ENCODE measurements around the gene BSPRY.

Gene BSPRY

DNA sequence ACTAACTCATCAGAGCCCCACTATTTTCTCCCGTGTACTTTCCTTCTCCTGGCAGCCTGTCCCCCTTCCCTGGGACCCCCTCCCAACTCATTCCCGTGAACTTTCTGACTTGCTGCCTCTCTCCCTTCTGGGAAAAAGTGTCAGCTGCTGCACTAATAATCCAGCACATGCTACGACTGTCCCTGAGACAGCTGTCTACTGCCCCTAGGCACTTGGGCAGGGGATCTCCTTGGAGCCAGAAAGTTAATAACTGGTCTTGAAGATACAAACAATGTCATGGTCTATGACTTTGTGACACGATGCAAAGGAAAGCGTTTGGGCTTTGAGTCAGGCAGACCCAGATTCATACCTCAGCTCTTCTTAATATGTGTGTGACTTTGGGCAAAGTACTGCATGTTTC is 36.1 kb upstream of the BSPRY start:
- Histone ChIP-seq H3K9ac (ENCODE audit: low read length in 5 of 5) (no peak overlapping the region), H3K36me3 (ENCODE audit: control insufficient read depth in 5 of 5, insufficient read depth in 5 of 5, low read length in 5 of 5) (peaks cover 0 to under 1% (median 0%) of the 10 kb centered on the region in 5 donors), H3K4me1 (ENCODE audit: control insufficient read depth in 5 of 5, insufficient read depth in 5 of 5, low read length in 5 of 5) (peaks cover 0 to 19% (median 13%) of the 10 kb centered on the region in 5 donors), H3K27ac (ENCODE audit: low read depth, low read length) (no peak overlapping the region), H3K4me3 (ENCODE audit: low read depth in 1 of 5, low read length in 5 of 5) (no peak overlapping the region), H3K9me3 (ENCODE audit: control insufficient read depth in 5 of 5, low read length in 5 of 5) (no peaks in the 10 kb centered on the region), H3K27me3 (ENCODE audit: control insufficient read depth in 5 of 5, insufficient read depth in 4 of 5, low read length in 5 of 5) (no peaks in the 10 kb centered on the region)

DNA sequence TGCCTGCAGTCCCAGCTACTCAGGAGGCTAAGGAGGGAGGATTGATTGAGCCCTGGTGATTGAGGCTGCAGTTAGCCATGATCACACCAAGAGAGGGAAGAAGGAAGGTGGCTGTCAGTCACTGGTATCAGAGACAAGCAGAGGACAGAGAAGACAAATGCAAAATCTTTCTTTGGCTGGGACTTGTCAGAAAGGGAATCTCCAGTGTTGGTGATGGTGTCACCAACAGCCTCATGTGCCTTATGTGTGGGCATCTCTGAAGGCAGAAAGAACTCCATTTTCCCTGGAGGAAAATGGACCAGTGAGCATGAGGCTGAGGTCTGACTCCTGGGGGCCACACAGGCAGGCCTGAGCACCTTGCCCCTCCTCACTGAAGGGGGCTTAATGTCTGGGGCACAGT is 34.1 kb upstream of the BSPRY start:
- Histone ChIP-seq H3K9ac (ENCODE audit: low read length in 5 of 5) (no peak overlapping the region), H3K9me3 (ENCODE audit: control insufficient read depth in 5 of 5, low read length in 5 of 5) (no peaks in the 10 kb centered on the region), H3K27me3 (ENCODE audit: control insufficient read depth in 5 of 5, insufficient read depth in 4 of 5, low read length in 5 of 5) (no peaks in the 10 kb centered on the region), H3K4me1 (ENCODE audit: control insufficient read depth in 5 of 5, insufficient read depth in 5 of 5, low read length in 5 of 5) (peaks cover 0 to 13% (median 11%) of the 10 kb centered on the region in 5 donors), H3K4me3 (ENCODE audit: low read depth in 1 of 5, low read length in 5 of 5) (no peak overlapping the region), H3K27ac (ENCODE audit: low read depth, low read length) (no peak overlapping the region), H3K36me3 (ENCODE audit: control insufficient read depth in 5 of 5, insufficient read depth in 5 of 5, low read length in 5 of 5) (peaks cover 0 to 5% (median 3%) of the 10 kb centered on the region in 5 donors)

DNA sequence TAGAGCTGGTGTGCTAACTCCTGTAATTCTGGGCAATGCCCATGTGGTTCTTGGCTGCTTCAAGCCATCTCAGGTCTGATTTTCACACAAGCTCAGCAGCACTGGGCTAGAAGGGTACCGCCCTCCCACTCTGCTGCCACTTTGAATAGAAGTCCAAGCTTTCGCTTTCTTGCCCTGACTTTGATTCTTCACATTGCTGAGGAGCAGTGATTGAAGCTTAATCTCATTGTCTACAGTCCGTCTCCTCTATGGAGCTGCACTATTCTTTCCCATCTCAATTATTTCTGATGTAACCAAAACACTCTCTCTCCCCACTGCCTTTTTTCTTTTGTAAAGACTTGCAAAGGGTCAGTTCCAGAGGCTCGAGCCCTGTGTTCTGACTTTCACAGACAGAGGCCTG is 33.3 kb upstream of the BSPRY start:
- no peak overlapping the region for H3K4me3 ChIP-seq (ENCODE audit: low read depth in 1 of 5, low read length in 5 of 5)

DNA sequence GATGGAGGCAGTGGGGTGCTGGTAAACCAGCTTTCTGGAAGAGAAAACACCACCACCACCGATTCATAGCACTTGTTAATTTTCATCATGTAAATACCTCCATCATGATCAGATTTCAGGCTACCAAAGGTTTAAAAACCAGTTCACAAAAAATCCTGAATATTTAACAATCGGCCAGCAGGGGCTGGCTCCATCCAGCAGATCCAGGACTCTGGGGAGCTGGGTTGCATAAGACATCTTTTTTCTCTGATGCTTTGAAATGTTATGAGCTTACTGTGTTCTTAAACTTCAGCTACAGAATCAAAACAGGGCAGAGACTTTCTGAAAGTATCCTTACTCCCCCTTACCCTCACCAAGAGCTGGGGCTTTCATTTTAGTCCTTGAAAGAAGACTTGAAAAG is 31.6 kb upstream of the BSPRY start:
- Histone ChIP-seq H3K9ac (ENCODE audit: low read length in 5 of 5) (no peak overlapping the region), H3K4me3 (ENCODE audit: low read depth in 1 of 5, low read length in 5 of 5) (no peak overlapping the region), H3K27me3 (ENCODE audit: control insufficient read depth in 5 of 5, insufficient read depth in 4 of 5, low read length in 5 of 5) (no peaks in the 10 kb centered on the region), H3K27ac (ENCODE audit: low read depth, low read length) (no peak overlapping the region), H3K9me3 (ENCODE audit: control insufficient read depth in 5 of 5, low read length in 5 of 5) (no peaks in the 10 kb centered on the region), H3K36me3 (ENCODE audit: control insufficient read depth in 5 of 5, insufficient read depth in 5 of 5, low read length in 5 of 5) (peaks cover 3 to 19% (median 8%) of the 10 kb centered on the region in 5 donors), H3K4me1 (ENCODE audit: control insufficient read depth in 5 of 5, insufficient read depth in 5 of 5, low read length in 5 of 5) (peaks cover 0 to 8% (median 0%) of the 10 kb centered on the region in 5 donors)

More for the DNA sequence above, 33.3 kb upstream of the BSPRY start:
- no peak overlapping the region for H3K9ac ChIP-seq (ENCODE audit: low read length in 5 of 5)
- H3K27me3 ChIP-seq (ENCODE audit: control insufficient read depth in 5 of 5, insufficient read depth in 4 of 5, low read length in 5 of 5) = no peaks in the 10 kb centered on the region
- H3K36me3 ChIP-seq (ENCODE audit: control insufficient read depth in 5 of 5, insufficient read depth in 5 of 5, low read length in 5 of 5) = peaks cover 0 to 10% (median 4%) of the 10 kb centered on the region in 5 donors
- peaks cover 0 to 11% (median 8%) of the 10 kb centered on the region in 5 donors for H3K4me1 ChIP-seq (ENCODE audit: control insufficient read depth in 5 of 5, insufficient read depth in 5 of 5, low read length in 5 of 5)
- H3K9me3 ChIP-seq (ENCODE audit: control insufficient read depth in 5 of 5, low read length in 5 of 5) = no peaks in the 10 kb centered on the region
- H3K27ac ChIP-seq (ENCODE audit: low read depth, low read length) = no peak overlapping the region

DNA sequence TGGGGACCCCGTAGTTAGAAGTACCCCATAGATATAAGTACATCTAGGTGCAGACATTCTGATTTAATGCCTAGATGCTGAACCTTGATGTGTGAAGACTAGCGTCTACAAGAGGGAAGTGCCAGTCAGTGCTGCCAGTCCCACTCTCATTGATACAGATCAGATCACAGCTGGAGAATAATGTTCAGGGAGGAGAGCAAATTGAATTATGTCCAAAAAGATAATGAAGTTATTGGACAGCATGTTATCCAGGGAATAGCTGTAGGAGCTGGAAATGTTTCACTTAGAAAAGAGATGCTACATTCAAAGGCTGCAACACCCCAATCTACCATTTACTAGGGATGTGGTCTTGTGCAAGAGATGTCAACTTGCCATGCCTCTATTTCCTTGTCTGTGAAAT is 30.3 kb upstream of the BSPRY start:
- no peak overlapping the region for H3K27ac ChIP-seq (ENCODE audit: low read depth, low read length)
- no peaks in the 10 kb centered on the region for H3K9me3 ChIP-seq (ENCODE audit: control insufficient read depth in 5 of 5, low read length in 5 of 5)
- H3K4me3 ChIP-seq (ENCODE audit: low read depth in 1 of 5, low read length in 5 of 5) = no peak overlapping the region
- peaks cover 5 to 21% (median 8%) of the 10 kb centered on the region in 5 donors for H3K36me3 ChIP-seq (ENCODE audit: control insufficient read depth in 5 of 5, insufficient read depth in 5 of 5, low read length in 5 of 5)
- peaks cover 0 to 8% (median 0%) of the 10 kb centered on the region in 5 donors for H3K4me1 ChIP-seq (ENCODE audit: control insufficient read depth in 5 of 5, insufficient read depth in 5 of 5, low read length in 5 of 5)
- H3K27me3 ChIP-seq (ENCODE audit: control insufficient read depth in 5 of 5, insufficient read depth in 4 of 5, low read length in 5 of 5) = no peaks in the 10 kb centered on the region
- no peak overlapping the region for H3K9ac ChIP-seq (ENCODE audit: low read length in 5 of 5)

DNA sequence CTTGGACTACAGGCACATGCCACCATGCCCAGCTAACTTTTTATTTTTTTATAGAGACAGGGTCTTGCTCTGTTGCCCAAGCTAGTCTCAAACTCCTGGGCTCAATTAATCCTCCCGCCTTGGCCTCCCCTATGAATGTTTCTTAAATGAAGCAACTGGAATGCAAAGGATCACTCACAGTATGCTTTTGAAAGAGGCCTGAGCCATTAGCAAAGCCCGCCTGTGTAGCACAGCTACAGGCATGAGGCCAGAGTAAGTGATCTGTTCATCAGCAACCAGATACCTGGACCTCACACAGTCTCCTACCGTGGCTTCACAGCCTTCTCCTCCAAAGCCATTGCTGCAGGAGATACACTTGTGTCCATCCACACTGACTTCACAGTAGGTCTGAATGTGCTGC is 29.3 kb upstream of the BSPRY start:
- Histone ChIP-seq H3K4me3 (ENCODE audit: low read depth in 1 of 5, low read length in 5 of 5) (no peak overlapping the region), H3K36me3 (ENCODE audit: control insufficient read depth in 5 of 5, insufficient read depth in 5 of 5, low read length in 5 of 5) (peaks cover 5 to 21% (median 8%) of the 10 kb centered on the region in 5 donors), H3K27me3 (ENCODE audit: control insufficient read depth in 5 of 5, insufficient read depth in 4 of 5, low read length in 5 of 5) (no peaks in the 10 kb centered on the region), H3K27ac (ENCODE audit: low read depth, low read length) (no peak overlapping the region), H3K4me1 (ENCODE audit: control insufficient read depth in 5 of 5, insufficient read depth in 5 of 5, low read length in 5 of 5) (peaks cover 0 to 8% (median 0%) of the 10 kb centered on the region in 5 donors), H3K9ac (ENCODE audit: low read length in 5 of 5) (no peak overlapping the region), H3K9me3 (ENCODE audit: control insufficient read depth in 5 of 5, low read length in 5 of 5) (no peaks in the 10 kb centered on the region)

DNA sequence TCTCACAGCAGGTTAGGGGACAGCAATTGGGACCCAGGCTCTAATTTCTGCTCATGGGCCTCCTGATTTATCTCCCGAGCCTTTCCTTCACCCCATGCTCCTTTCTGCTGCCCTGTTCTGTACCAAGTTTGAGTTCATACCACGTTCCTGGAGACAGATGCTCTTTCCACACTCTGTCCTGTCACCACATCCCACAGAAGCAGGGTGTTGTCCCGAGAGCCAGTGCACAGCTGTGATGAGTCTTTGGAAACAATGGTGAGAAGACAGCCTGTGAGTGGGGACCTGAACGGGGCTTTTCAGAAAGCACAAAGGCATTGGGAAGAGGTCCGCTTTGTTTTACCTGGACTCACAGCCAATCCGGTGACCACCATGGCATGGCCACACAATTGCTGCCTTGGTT is 26.7 kb upstream of the BSPRY start:
- H3K36me3 ChIP-seq (ENCODE audit: control insufficient read depth in 5 of 5, insufficient read depth in 5 of 5, low read length in 5 of 5) = peaks cover 5 to 24% (median 8%) of the 10 kb centered on the region in 5 donors
- no peak overlapping the region for H3K27ac ChIP-seq (ENCODE audit: low read depth, low read length)
- H3K27me3 ChIP-seq (ENCODE audit: control insufficient read depth in 5 of 5, insufficient read depth in 4 of 5, low read length in 5 of 5) = no peaks in the 10 kb centered on the region
- H3K4me3 ChIP-seq (ENCODE audit: low read depth in 1 of 5, low read length in 5 of 5) = no peak overlapping the region
- no peaks in the 10 kb centered on the region for H3K9me3 ChIP-seq (ENCODE audit: control insufficient read depth in 5 of 5, low read length in 5 of 5)
- H3K4me1 ChIP-seq (ENCODE audit: control insufficient read depth in 5 of 5, insufficient read depth in 5 of 5, low read length in 5 of 5) = peaks cover 0 to 4% (median 0%) of the 10 kb centered on the region in 5 donors
- H3K9ac ChIP-seq (ENCODE audit: low read length in 5 of 5) = no peak overlapping the region

DNA sequence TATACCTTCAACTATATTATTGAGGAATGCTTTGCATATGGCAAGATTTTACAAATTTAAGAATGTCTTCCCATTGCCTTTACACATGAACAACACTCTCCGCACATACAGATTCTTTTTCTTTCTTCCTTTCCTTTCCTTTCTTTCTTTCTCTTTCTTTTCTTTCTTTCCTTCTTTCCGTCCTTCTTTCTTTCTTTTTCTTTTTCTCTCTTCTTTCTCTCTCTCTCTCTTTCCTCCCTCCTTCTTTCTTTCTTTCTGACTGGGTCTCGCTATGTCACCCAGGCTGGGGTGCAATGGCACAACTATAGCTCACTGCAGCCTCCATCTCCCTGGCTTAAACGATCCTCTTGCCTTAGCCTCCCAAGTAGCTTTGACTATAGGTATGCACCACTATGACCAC is 23.1 kb upstream of the BSPRY start:
- Histone ChIP-seq H3K27me3 (ENCODE audit: control insufficient read depth in 5 of 5, insufficient read depth in 4 of 5, low read length in 5 of 5) (no peaks in the 10 kb centered on the region), H3K27ac (ENCODE audit: low read depth, low read length) (no peak overlapping the region), H3K9me3 (ENCODE audit: control insufficient read depth in 5 of 5, low read length in 5 of 5) (no peaks in the 10 kb centered on the region), H3K36me3 (ENCODE audit: control insufficient read depth in 5 of 5, insufficient read depth in 5 of 5, low read length in 5 of 5) (peaks cover 2 to 13% (median 8%) of the 10 kb centered on the region in 5 donors), H3K4me3 (ENCODE audit: low read depth in 1 of 5, low read length in 5 of 5) (no peak overlapping the region), H3K4me1 (ENCODE audit: control insufficient read depth in 5 of 5, insufficient read depth in 5 of 5, low read length in 5 of 5) (no peaks in the 10 kb centered on the region), H3K9ac (ENCODE audit: low read length in 5 of 5) (no peak overlapping the region)

DNA sequence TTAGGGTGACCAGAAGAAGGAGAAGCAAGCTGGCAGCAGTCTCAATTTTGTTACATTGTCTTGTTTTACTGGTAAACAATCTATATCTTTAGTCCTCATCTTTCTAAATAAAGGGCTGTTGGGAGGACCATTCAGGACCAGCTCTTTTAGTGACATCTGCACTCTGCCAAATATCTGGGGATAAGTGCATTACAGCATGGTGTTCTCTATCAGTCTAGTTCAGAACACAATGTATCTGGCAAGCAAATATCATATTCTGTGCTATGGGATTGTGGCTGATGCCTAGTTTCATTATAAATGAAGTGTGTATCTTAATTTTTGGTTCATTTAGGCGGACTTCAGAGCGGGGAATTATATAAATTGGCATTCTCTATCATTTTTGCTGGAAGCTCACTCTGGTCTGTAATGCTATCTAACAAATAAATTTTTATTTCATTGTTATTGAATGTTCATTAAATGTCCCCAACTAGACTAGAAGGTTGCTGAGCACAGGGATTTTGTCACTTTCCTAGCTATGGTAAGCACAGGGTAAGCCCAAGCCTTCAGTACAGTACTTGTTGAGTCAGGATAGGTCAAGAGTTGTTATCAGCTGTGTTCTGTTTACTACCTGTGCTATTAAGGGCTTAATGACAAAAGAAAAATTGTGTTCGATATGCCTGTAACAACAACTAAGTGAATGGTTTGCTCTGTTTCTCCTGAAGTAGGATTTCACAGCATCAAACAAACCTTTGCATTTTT is 21.1 kb upstream of the BSPRY start:
- Histone ChIP-seq H3K4me3 (ENCODE audit: low read depth in 1 of 5, low read length in 5 of 5) (no peak overlapping the region), H3K27ac (ENCODE audit: low read depth, low read length) (no peak overlapping the region), H3K4me1 (ENCODE audit: control insufficient read depth in 5 of 5, insufficient read depth in 5 of 5, low read length in 5 of 5) (no peaks in the 10 kb centered on the region), H3K36me3 (ENCODE audit: control insufficient read depth in 5 of 5, insufficient read depth in 5 of 5, low read length in 5 of 5) (peaks cover 2 to 10% (median 3%) of the 10 kb centered on the region in 5 donors), H3K9ac (ENCODE audit: low read length in 5 of 5) (no peak overlapping the region), H3K27me3 (ENCODE audit: control insufficient read depth in 5 of 5, insufficient read depth in 4 of 5, low read length in 5 of 5) (no peaks in the 10 kb centered on the region), H3K9me3 (ENCODE audit: control insufficient read depth in 5 of 5, low read length in 5 of 5) (no peaks in the 10 kb centered on the region)

DNA sequence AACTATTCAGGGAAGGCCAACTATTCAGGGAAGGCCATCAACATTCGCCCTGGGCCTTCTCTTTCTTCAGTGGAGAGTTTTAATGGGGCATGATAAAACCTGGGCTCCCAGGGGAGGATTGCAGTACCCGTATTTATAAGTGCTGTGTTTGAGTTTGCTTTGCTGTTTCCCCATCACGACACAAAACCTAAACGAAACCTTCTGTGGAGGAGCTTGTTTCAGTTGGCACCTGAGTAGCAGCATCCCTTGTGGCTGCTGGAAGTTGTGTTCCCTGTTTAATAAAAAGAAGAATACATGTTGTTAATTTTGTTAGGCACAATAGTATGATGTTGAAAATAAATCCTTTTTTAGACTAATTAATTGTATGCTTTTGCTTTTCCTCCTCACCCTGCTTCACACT is 17.6 kb upstream of the BSPRY start:
- Histone ChIP-seq H3K27ac (ENCODE audit: low read depth, low read length) (no peak overlapping the region), H3K36me3 (ENCODE audit: control insufficient read depth in 5 of 5, insufficient read depth in 5 of 5, low read length in 5 of 5) (peaks cover 2 to 6% (median 3%) of the 10 kb centered on the region in 5 donors), H3K27me3 (ENCODE audit: control insufficient read depth in 5 of 5, insufficient read depth in 4 of 5, low read length in 5 of 5) (no peaks in the 10 kb centered on the region), H3K9ac (ENCODE audit: low read length in 5 of 5) (no peak overlapping the region), H3K4me1 (ENCODE audit: control insufficient read depth in 5 of 5, insufficient read depth in 5 of 5, low read length in 5 of 5) (no peaks in the 10 kb centered on the region), H3K9me3 (ENCODE audit: control insufficient read depth in 5 of 5, low read length in 5 of 5) (no peaks in the 10 kb centered on the region), H3K4me3 (ENCODE audit: low read depth in 1 of 5, low read length in 5 of 5) (no peak overlapping the region)

Data from subcutaneous abdominal adipose tissue (tissue), 5 donors.